KG1 (cell line): ENCODE measurements around the gene GTSF1L.

Experiments used
- DNase-seq: peaks from one replicate; lab custom pipeline; 2025; lab: John Stamatoyannopoulos, UW

The GTSF1L gene

GRCh38 chr20:43716757-43717615, 9.8 kb downstream of the GTSF1L start:
- DNase-seq, result no peak

GRCh38 chr20:43716123-43716522, 10.7 kb downstream of the GTSF1L start:
- no peak for DNase-seq

DNA sequence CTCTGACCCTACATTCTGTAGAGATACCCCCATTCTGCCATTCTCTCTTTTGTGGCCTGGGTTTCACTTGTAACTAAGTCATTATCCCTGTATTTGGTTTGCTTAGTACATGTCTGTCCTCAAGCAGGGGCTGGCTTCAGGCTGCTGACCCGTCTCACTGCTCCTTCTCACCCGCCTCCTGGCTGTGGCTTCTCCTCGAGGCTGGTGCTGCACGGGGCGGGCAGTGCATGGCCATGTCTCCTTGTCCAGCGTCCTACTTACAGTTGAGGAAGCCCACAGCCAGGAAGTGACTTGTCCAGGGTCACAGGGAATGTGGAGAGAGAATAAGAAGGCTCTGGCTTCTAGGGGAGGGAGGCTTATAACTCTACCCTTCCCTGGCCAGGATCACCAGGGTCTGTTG, 11.3 kb downstream of the GTSF1L start:
- DNase-seq, result no peak

DNA sequence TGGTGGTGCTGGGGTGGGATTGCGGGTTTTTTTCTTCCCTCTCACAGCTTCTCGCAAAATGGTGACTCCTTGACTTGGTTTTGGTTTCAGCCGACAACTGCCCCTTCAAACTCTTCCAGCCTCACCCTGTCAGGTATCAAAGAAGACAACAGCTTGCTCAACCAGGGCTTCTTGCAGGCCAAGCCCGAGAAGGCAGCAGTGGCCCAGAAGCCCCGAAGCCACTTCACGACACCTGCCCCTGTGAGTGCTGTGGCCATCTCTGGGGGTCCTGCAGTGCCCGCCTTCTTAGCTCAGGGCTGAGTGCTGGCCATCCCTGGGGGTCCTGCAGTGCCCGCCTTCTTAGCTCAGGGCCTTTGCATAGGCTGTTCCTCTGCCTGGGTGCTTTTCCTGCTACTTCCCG, 11.8 kb downstream of the GTSF1L start:
- no peak for DNase-seq

DNA sequence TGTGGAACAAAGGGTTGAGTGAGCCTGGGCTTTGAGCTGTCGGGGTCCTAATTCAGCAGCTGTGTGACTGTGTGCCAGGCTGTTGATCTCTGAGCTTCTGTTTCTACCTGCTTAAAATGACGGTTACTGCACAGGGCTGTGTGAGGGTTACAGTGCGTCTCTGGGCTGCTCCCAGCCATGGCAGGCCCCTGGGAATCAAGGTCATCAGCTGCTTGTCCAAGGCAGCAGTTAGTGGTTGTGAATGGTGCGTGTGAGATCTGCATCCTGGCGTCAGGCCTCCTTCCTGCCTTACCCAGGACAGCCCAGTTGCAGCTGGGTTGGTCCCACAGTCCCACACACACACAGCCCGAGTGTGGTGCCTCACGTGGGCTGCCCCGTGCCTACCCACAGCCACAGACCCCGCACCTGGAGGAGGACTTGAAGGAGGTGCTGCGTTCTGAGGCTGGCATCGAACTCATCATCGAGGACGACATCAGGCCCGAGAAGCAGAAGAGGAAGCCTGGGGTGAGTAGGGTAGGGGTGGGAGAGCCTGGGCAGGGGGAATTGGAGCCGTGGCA, 15.6 kb downstream of the GTSF1L start:
- no peak for DNase-seq

- no peak for DNase-seq
These were observed 16.3 kb downstream of the GTSF1L start for GRCh38 chr20:43710370-43711044.

DNA sequence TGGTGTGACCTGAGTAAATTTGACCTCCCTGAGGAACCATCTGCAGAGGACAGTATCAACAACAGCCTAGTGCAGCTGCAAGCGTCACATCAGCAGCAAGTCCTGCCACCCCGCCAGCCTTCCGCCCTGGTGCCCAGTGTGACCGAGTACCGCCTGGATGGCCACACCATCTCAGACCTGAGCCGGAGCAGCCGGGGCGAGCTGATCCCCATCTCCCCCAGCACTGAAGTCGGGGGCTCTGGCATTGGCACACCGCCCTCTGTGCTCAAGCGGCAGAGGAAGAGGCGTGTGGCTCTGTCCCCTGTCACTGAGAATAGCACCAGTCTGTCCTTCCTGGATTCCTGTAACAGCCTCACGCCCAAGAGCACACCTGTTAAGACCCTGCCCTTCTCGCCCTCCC, 24.3 kb downstream of the GTSF1L start:
- no peak for DNase-seq

- DNase-seq, result no peak
These were observed 26.2 kb downstream of the GTSF1L start for GRCh38 chr20:43700627-43701026.

DNA sequence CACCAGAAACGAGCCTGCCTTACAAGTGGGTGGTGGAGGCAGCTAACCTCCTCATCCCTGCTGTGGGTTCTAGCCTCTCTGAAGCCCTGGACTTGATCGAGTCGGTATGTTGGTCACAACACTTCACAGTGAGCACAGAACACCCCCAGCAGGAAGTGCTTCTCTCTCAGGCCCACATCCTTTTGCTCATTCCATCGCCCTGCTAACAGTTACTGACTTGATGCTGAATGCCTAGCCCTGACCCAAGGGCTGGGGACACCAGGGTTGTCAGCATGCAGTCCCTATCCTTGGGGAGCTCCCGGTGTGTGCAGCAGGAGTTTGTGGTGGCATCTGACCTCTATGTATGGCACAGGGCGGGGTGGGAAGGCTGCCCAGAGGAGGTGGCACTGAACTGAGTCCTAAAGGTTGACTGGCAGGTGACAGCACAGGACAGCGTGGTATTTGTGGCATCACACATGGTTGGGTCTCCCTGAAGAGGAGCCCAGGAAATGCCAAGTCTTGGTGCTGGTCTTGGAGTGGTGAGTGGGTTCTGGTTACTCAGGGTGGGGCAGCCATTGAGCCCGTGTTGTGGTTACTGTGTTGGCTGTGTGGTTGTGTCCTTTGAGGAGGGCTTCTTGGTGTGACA, 26.7 kb downstream of the GTSF1L start:
- no peak for DNase-seq

DNA sequence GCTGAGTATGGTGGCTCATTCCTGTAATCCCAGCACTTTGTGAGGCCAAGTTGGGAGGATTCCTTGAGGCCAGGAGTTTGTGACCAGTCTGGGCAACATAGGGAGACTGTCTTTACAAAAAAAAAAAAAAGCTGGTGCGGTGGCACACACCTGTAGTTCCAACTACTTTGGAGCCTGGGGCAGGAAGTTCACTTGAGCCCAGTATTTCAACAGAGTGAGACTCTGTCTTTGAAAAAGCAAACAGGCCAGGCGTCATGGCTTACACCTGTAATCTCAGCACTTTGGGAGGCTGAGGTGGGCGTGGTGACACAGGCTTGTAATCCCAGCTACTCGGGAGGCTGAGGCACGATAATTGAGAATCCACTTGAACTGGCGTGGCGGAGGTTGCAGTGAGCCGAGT, 31.2 kb downstream of the GTSF1L start:
- no peak for DNase-seq

- DNase-seq, result no peak
These were observed 32.0 kb downstream of the GTSF1L start for GRCh38 chr20:43694763-43695162.

- no peak for DNase-seq
These were observed 34.8 kb downstream of the GTSF1L start for GRCh38 chr20:43691928-43692524.

DNA sequence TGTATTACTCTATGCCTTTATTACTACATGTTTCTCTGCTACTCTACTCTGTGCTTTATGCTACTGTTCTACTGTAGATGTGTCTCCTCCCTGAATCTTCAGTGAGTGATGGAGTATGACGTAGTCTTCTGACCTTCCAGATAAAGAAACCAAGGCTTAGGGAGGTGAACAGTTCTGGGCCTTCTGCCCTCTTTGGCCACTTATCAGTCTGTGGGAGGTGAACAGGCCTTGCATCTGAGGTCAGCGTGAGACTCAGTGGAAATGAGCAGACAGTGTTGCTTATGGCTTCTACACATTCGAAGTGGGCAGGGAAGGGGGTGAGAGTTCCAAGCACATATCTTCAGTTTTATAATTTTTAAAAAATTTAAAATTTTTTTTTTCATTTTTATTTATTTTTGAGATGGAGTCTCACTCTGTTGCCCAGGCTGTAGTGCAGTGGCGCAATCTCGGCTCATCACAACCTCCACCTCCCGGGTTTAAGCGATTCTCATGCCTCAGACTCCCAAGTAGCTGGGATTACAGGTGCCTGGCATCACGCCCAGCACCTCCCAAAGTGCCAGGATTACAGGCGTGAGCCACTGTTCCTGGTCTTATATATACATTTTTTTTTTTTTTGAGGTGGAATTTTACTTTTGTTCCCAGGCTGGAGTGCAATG, 35.7 kb downstream of the GTSF1L start:
- no peak for DNase-seq

GRCh38 chr20:43689165-43689564, 37.6 kb downstream of the GTSF1L start:
- no peak for DNase-seq

DNA sequence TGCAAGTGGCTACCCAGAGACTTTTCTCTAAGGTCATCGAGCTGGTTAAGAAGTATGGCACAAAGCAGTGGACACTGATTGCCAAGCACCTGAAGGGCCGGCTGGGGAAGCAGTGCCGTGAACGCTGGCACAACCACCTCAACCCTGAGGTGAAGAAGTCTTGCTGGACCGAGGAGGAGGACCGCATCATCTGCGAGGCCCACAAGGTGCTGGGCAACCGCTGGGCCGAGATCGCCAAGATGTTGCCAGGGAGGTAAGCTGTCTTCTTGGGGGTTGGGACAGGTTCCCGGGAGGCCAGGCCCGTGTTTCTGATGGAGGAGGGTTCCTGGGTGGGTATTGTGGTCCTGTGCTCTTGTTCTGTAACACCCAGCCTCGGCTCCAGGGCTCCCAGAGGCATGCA, 40.0 kb downstream of the GTSF1L start:
- DNase-seq, result no peak

GRCh38 chr20:43682446-43682845, 44.4 kb downstream of the GTSF1L start:
- DNase-seq, result no peak

- no peak for DNase-seq
These were observed 44.8 kb downstream of the GTSF1L start for GRCh38 chr20:43681991-43682410.

GRCh38 chr20:43681468-43681942, 45.3 kb downstream of the GTSF1L start:
- no peak for DNase-seq

DNA sequence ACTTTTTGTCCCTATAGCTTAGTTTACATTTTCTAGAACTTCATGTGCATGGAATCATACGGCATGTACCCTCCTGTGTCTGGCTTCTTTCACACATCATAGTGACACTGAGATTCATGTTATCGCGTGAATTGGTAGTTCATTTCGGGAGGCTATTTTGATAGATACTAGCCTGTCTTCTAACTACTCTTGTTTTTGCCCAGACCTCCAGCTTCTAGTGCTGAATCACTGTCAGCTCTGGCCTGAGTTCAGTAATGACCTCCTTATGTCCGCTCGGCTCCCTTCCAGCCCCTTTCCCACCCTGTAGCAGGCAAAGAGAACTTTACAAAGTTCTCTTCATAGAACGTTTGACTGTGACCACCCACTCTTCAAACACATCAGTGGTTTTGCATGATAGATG, 45.8 kb downstream of the GTSF1L start:
- DNase-seq, result no peak

- no peak for DNase-seq
These were observed 50.4 kb downstream of the GTSF1L start for GRCh38 chr20:43676368-43676767.
